Stimulated activated CD8-positive, alpha-beta memory T cell treated with anti-CD3 and anti-CD28 coated beads, Interleukin-2, amount 100 ng/mL, for 48 hours (primary cell): Measurements from ENCODE around the gene TNP1.

ENCODE experiments used
- DNase-seq, 2 donors: peaks; one replicate each; pipeline ENCODE4 v3.0.0-alpha.2; 2020; ENCODE audit warnings: low read depth in 2 of 2

The TNP1 gene

DNA sequence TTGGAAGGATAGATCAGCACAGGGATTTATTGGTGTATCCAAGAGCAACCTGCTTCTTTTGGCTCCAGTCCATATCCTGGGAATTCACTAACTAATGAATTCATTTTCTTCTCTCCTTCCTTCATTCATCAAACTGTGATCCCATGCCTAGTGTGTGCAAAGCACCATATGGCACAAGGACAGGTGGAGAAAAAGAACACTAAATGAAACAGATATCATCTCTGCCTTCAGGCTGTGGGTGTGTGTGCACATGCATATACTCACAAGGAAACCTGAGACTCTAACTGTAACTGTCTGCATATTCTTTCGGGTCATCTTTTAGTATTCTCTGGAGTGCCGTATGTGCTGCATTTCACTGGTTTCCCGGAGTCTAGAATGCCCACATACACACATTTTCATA, 20.2 kb downstream of the TNP1 start:
- DNase-seq, result no peak

DNA sequence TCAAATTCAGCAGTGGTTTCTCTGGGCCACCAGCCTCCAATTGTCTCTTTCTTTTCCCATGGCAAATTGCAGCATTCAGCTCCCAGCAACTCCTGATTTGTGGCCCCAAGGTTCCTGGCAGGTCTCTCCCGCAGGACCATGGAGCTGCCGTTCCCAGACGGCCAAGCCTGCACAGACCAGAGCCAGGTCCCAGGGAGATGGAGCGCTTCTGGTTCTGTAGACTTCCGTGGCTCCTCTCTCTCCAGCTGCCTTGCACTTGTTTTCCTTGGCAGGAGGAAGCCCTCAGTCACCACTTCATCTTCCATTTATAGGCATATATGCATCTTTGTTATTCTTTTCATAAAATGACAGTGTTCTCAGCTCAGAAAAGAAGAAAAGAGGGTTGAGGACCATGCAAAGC, 21.7 kb downstream of the TNP1 start:
- no peak for DNase-seq

DNA sequence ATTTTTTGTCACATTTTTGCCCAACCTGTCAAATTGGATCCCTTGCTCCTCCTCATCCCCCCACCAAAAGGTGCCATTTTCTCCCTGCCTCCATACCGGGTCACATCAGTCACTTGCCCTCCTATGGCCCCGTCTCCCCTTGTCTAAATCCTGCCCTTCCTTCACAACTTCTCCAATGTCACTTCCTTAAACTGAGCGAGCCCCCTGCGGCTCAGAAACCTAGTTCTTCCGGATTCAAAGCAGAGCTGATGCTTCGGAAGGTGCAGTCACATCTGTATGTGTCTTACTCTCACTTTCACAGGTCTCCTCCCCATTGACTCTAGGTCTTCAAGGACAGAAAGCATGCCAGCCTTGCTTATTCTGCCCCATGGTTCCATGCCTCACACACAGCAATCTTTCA, 22.1 kb downstream of the TNP1 start:
- DNase-seq, result no peak

DNA sequence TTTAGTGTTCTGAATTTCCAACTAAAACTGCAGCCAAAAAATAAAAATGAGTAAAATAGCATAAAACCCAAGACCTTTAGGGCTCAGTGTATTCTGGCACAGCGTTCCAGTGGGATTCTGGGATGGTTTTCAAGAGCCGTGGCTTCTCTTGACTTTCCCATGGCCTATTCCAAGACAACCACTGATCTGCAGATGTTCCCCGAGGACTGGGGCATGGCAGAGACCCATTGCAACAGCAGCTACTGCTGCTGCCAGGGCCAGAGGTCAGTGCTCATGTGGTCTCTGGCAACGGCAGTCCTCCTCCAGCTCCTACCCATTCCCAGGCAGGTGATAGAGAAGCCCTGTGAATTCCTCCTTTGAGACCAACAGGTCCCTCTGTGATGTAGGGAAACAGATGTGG, 26.8 kb downstream of the TNP1 start:
- no peak for DNase-seq

DNA sequence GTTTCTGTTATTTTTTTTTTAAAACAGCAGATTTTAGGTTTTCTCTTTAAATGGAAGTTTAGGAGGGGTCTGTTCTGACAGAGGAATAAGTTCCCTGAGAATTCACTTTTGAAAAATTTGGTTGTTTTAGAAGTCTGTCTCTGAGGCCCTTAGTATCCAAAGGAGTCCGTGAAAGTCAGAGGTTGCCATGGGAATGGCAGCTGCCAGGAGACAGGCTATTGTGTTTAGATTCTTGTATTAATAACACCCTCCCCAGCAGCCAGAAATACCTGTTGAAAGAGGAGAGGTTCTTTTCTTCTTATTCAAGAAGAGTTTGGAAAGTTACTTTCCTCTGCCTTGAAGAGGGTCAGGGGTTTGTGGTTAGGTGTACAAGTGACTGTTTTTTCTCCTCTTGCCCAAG, 29.5 kb downstream of the TNP1 start:
- no peak for DNase-seq

DNA sequence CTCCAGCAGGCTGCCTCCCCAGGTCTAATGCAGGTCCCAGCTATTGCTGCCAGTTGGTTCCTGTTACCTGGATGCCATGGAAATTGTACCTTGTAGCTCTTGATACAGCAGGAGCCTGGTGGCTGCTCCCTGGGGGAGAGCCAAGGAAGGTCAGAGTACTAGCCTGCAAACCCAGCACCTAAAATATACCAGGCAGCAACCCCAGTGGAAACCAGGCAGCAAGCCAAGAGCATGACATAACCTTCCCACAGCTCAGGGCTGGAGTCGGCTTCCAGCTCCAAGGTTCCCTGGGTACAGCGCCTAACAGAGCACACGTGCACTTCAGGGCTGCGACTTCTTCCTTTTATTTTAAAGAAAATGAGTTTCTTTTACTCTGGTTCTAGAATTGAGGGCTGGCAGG, 30.3 kb downstream of the TNP1 start:
- DNase-seq, result no peak

DNA sequence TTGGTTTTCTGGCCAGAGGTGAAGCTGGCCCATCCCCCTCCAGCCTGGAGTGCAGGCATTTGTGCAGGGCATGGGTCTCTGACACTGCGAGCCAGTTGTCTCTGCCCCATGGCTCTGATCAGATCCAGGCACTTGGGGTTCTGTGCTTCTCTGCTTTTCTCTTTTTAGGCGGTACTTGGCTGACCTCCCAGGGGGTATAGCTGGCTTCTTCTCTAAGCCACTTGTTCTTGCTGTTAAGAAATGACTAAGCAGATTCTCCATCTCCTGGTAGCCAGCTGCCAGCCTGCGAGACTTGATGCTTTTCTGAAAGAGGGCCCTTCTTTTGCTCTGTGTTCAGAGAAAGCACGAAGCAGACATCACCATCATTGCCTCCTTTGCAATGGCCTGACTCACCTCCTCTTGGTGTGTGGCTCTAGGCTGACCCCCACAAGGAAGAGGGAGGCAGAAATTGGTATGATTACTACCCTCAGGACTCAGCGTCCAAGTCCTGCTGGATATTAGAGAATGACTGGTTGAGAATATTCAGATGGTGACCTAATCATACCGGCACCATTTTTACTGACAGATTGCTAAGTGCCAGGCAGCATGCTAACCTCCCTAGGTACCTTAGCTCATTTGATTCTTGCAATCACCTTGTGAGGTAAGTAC, 32.7 kb downstream of the TNP1 start:
- no peak for DNase-seq

DNA sequence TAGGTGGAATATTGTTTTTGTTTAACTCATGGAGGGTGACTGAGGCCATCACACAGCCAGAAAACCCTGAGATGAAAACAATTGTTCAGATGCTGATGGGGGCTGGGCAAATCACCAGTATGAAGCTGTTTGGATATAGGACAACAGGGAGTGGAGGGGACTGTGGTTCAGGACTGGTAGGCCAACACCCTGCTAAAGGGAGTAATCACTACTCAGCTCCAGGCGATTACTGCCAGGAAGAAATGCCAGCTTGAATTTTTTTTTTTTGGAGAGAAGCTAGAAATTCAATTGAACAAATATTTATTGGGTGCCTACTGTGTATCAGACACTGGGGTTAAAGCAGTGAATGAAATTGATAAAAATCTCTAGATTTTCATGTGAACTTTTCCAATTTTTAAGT, 37.4 kb downstream of the TNP1 start:
- DNase-seq, result no peak

DNA sequence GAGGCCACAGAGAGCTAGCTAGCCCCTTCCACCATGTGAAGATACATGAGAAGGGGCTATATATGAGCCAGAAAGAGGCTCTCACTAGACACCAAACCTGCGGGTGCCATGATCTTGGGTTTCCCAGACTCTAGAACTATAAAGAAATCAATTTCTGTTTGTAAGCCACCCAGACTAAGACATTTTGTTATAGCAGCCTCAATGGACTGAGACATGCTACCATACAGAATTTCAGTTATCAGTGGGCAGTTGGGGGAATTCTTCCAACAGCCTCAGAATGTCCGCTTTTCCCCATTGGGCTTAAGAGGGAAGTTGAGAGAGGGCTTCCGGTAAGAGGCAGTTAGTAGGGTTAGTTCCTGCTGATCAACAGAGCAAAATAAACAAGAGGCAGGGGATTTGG, 39.2 kb downstream of the TNP1 start:
- no peak for DNase-seq

DNA sequence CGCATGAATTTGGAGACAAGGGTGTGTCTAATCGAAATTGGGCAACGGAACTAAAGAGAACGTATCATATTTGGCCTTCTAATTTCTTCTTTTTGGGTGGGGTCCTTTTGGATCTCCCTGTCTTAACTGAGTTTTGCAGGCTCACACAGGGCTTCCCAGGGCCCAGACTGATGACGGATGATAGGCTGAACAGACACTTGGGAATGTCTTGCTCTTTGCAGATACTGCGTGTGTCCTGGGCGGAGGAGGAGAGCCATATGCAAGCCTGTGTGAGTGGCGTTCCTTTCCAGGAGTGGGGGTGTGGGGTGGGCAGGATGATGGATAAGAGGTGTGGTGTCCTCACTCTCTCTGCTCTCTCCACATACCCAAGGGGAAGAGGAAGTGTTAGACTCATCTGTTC, 40.1 kb downstream of the TNP1 start:
- DNase-seq, result no peak

DNA sequence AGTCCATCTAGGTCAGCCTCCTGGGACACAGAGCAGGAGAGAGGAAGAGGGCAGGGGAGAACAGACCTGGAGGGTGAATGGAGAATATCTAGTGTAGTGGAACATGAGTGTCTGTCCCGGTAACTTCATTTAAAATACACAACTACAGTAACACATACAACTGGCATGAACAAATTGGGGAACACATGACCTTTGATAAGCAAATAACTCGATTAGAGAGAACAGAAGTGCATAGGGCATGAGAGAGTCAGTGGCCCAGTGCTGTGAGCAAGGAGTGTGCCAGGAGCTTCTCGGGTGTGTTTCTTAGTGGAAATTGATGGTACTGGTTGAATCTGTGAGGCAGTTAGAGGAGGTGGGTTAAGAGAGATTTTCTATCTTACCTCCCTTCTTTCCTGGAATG, 40.8 kb downstream of the TNP1 start:
- no peak for DNase-seq

DNA sequence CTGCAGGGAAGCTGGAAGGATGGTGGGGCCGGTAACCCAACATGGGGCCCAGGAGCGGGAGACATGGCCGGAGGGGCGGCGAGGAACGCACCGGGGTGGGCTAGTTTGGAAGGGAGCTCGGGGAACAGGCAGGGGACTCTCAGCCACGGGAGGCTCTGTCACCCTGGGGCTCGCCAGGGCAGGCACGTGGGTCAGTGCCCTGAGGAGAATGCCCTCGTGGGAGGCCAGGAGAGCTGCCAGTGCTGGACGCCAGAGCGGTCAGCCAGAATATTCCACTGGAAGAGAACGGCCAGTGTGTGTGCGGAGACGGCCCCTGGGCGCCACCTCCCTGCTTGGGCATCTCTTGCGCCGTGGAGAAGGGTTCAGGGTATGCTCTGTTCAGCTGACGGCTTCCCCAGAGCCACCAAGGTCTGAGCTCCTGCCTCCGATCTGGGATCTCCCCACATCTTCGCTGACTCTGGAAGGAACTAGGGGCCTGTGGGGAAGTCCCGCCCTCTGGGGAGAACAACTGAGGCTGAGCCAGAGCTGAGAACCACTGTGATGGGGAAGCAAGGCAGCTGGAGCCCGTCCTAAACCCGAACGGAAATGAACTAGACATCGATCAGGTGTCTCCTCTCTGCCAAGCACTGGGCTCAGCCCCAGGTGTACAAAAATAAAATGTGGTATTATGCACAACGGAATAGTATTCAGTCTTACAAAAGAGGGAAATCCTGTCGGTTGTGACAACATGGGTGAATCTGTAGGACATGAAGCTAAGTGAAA, 49.3 kb downstream of the TNP1 start:
- no peak for DNase-seq
